Choroid plexus epithelial cell (primary cell): Measurements from ENCODE around the gene PTPN13.

Source experiments
- DNase-seq: peaks from one replicate; pipeline ENCODE4 v3.0.0-alpha.2; 2010; ENCODE audit warnings: low read depth
- H3K4me3 ChIP-seq: 2 replicates; pipeline ENCODE4 v1.5.1; 2011; ENCODE audit warnings: low read depth, mild to moderate bottlenecking, control low read depth, low read length, moderate library complexity
- CTCF ChIP-seq: conservative IDR thresholded peaks from 2 replicates; pipeline ENCODE4 v1.5.1; 2011; ENCODE audit warnings: low read depth, mild to moderate bottlenecking, control low read depth, inconsistent platforms, low read length, moderate library complexity

PTPN13 gene

GRCh38 chr4:86757468-86757867 lies 163.4 kb downstream of the PTPN13 start:
- no peak for TF ChIP-seq CTCF
- DNase-seq: no peak
- H3K4me3 ChIP-seq: no peak overlapping the region

DNA sequence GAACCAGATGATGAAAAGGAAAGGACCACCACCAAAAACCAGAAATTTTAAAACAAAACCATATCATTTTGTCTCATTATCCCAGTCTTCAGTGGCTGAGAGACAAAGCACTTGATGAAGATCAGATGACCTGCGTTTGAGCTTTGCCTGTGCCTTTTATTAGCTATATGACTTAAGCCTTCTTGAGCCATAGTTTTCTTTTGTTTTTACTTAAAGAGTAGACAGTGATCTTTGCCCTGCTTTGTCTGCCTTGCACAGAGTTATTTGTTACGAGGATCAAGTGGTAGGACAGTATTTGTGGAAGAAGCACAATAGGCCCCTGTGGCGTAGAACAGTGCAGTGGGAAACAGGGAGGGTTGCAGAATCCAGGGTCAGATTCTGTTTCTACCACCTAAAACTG lies 165.2 kb downstream of the PTPN13 start:
- no peak for TF ChIP-seq CTCF
- no peak overlapping the region for H3K4me3 ChIP-seq
- DNase-seq: no peak

DNA sequence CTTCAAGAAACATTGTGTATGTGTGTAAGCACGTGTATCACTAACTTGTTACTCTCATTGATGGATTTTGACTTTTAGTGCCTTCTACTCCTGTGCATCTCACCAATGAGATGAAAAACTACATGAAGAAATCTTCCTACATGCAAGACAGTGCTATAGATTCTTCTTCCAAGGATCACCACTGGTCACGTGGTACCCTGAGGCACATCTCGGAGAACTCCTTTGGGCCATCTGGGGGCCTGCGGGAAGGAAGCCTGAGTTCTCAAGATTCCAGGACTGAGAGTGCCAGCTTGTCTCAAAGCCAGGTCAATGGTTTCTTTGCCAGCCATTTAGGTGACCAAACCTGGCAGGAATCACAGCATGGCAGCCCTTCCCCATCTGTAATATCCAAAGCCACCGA lies 168.5 kb downstream of the PTPN13 start:
- no peak for TF ChIP-seq CTCF
- no peak for DNase-seq
- H3K4me3 ChIP-seq: no peak overlapping the region

GRCh38 chr4:86769794-86770193 lies 175.7 kb downstream of the PTPN13 start:
- no peak for DNase-seq
- no peak overlapping the region for H3K4me3 ChIP-seq
- no peak for TF ChIP-seq CTCF

GRCh38 chr4:86771141-86771540 lies 177.0 kb downstream of the PTPN13 start:
- DNase-seq: no peak
- no peak overlapping the region for H3K4me3 ChIP-seq
- TF ChIP-seq CTCF: no peak

DNA sequence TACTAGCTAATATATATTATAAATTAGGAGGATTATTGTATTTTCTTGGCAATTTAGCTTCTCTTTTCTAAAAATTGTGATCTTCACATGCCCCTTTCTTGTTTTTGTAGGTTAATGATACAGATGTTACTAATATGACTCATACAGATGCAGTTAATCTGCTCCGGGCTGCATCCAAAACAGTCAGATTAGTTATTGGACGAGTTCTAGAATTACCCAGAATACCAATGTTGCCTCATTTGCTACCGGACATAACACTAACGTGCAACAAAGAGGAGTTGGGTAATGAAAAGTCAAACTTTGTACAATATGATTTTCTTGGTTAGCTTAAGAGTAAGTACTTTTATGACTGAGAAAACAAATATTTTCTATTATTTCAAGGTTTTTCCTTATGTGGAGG lies 180.9 kb downstream of the PTPN13 start:
- no peak overlapping the region for H3K4me3 ChIP-seq
- no peak for DNase-seq
- TF ChIP-seq CTCF: no peak

GRCh38 chr4:86778175-86778574 lies 184.1 kb downstream of the PTPN13 start:
- TF ChIP-seq CTCF: no peak
- no peak overlapping the region for H3K4me3 ChIP-seq
- DNase-seq: no peak
